NB4 (cell line): ENCODE measurements around the gene ACTL7B.

ENCODE experiments used
- DNase-seq: peaks from one replicate; pipeline ENCODE4 v3.0.0; 2010; ENCODE audit warnings: low read depth
- H3K4me3 ChIP-seq: one replicate; pipeline ENCODE4 v1.5.1; 2011; ENCODE audit warnings: mild to moderate bottlenecking, low read depth, low read length, moderate library complexity
- MYC ChIP-seq: IDR thresholded peaks from 2 replicates; pipeline ENCODE4 v1.6.1; 2011; ENCODE audit warnings: low read depth, low read length
- POLR2A ChIP-seq: IDR thresholded peaks from 2 replicates; pipeline ENCODE4 v1.6.1; 2011; ENCODE audit warnings: mild to moderate bottlenecking; ENCODE audit not compliant: insufficient read length; ENCODE audit errors: extremely low read depth
- TF ChIP-seq, protein P1 (sequence below): IDR thresholded peaks from one replicate; pipeline ENCODE4 v1.5.1; 2012; ENCODE audit warnings: low read depth, low read length
- TF ChIP-seq, protein P2 (sequence below): IDR thresholded peaks from 2 replicates; pipeline ENCODE4 v1.6.1; 2011; ENCODE audit warnings: low read depth, low read length

Gene ACTL7B

GRCh38 chr9:108876425-108876824, 20.6 kb upstream of the ACTL7B start:
- H3K4me3 ChIP-seq, result no peak overlapping the region
- no peak for TF ChIP-seq POLR2A
- TF ChIP-seq, protein P1, sequence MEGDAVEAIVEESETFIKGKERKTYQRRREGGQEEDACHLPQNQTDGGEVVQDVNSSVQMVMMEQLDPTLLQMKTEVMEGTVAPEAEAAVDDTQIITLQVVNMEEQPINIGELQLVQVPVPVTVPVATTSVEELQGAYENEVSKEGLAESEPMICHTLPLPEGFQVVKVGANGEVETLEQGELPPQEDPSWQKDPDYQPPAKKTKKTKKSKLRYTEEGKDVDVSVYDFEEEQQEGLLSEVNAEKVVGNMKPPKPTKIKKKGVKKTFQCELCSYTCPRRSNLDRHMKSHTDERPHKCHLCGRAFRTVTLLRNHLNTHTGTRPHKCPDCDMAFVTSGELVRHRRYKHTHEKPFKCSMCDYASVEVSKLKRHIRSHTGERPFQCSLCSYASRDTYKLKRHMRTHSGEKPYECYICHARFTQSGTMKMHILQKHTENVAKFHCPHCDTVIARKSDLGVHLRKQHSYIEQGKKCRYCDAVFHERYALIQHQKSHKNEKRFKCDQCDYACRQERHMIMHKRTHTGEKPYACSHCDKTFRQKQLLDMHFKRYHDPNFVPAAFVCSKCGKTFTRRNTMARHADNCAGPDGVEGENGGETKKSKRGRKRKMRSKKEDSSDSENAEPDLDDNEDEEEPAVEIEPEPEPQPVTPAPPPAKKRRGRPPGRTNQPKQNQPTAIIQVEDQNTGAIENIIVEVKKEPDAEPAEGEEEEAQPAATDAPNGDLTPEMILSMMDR, result no peak
- TF ChIP-seq, protein P2, sequence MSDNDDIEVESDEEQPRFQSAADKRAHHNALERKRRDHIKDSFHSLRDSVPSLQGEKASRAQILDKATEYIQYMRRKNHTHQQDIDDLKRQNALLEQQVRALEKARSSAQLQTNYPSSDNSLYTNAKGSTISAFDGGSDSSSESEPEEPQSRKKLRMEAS, result no peak
- no peak for DNase-seq

GRCh38 chr9:108874058-108874788, 18.4 kb upstream of the ACTL7B start:
- TF ChIP-seq, protein P2, result no peak
- TF ChIP-seq, protein P1, result no peak
- TF ChIP-seq POLR2A (no peak), MYC (no peak)
- no peak for DNase-seq

GRCh38 chr9:108869092-108869725, 13.4 kb upstream of the ACTL7B start:
- no peak overlapping the region for H3K4me3 ChIP-seq
- DNase-seq, result no peak
- no peak for TF ChIP-seq MYC
- TF ChIP-seq, protein P2, result no peak
- TF ChIP-seq, protein P1, result no peak
- no peak for TF ChIP-seq POLR2A

More at GRCh38 chr9:108874058-108874788, 18.4 kb upstream of the ACTL7B start:
- no peak overlapping the region for H3K4me3 ChIP-seq

GRCh38 chr9:108867829-108868228, 12.0 kb upstream of the ACTL7B start:
- no peak for DNase-seq
- H3K4me3 ChIP-seq, result no peak overlapping the region
- no peak for TF ChIP-seq POLR2A
- TF ChIP-seq MYC, result no peak
- TF ChIP-seq, protein P2, result no peak
- TF ChIP-seq, protein P1, result no peak

- TF ChIP-seq, protein P2, result no peak
- TF ChIP-seq MYC, result no peak
- TF ChIP-seq POLR2A, result no peak
- TF ChIP-seq, protein P1, result no peak
- DNase-seq, result no peak
- no peak overlapping the region for H3K4me3 ChIP-seq
These were observed 11.3 kb upstream of the ACTL7B start for GRCh38 chr9:108867116-108867515.
